PC-9 (cell line): ENCODE measurements around the gene SH3GL2. TPM values are rescaled to one million over a fixed set of nuclear protein-coding genes. Genes with fewer than 3 reads are reported as not detected.

Experiments used
- BruUV-seq: library from RNA; stranded (reverse); fragments of 400-500 nt; replicated peaks from 2 replicates; lab custom pipeline; 2021; lab: Mats Ljungman, UMichigan
- CTCF ChIA-PET: fragments of 300-600 bp; sonication (Branson Sonifier 250); formaldehyde crosslinking; loops from one replicate; lab custom pipeline; 2022; ENCODE audit warnings: antibody characterized with exemption; lab: Charles Lee
- POLR2A ChIA-PET: fragments of 300-600 bp; sonication (Branson Sonifier 250); formaldehyde crosslinking; loops from one replicate; lab custom pipeline; 2022; ENCODE audit warnings: antibody characterized with exemption; ENCODE audit not compliant: unreplicated experiment; lab: Charles Lee
- DNase-seq, 2 experiments: peaks; one replicate each; pipeline versions ENCODE4 v3.0.0 to v3.0.0-alpha.2; 2015 to 2022; ENCODE audit warnings: mixed read lengths in 1 of 2
- H2AFZ ChIP-seq: fragments of 200-600 bp; sonication (generic); 2 replicates; pipeline ENCODE4 v1.8.1; 2017; ENCODE audit warnings: antibody characterized with exemption
- H3F3A ChIP-seq: fragments of 200-600 bp; sonication (generic); 2 replicates; pipeline ENCODE4 v1.8.1; 2017; ENCODE audit warnings: antibody characterized with exemption, mild to moderate bottlenecking, low read depth; ENCODE audit not compliant: insufficient read depth
- H3K27ac ChIP-seq: fragments of 200-600 bp; sonication (generic); 2 replicates; pipeline ENCODE4 v1.6.1; 2016; ENCODE audit warnings: mixed run types
- H3K27me3 ChIP-seq: fragments of 200-600 bp; sonication (generic); 2 replicates; pipeline ENCODE4 v1.6.1; 2016; ENCODE audit warnings: low read depth, mixed run types; ENCODE audit not compliant: insufficient read depth
- H3K36me3 ChIP-seq: fragments of 200-600 bp; sonication (generic); 2 replicates; pipeline ENCODE4 v1.6.1; 2016; ENCODE audit warnings: low read depth, mixed run types
- H3K4me1 ChIP-seq: fragments of 200-600 bp; sonication (generic); replicated peaks from 2 replicates; pipeline ENCODE4 v1.6.1; 2016; ENCODE audit warnings: mixed run types; ENCODE audit not compliant: insufficient read depth
- H3K4me2 ChIP-seq: fragments of 200-600 bp; sonication (generic); 2 replicates; pipeline ENCODE4 v1.6.1; 2017; ENCODE audit warnings: mixed run types
- H3K4me3 ChIP-seq: fragments of 200-600 bp; sonication (generic); 2 replicates; pipeline ENCODE4 v1.6.1; 2016; ENCODE audit warnings: mixed run types
- H3K79me2 ChIP-seq: fragments of 200-600 bp; sonication (generic); 2 replicates; pipeline ENCODE4 v1.6.1; 2017; ENCODE audit warnings: low read depth, mixed run types
- H3K9me2 ChIP-seq: fragments of 200-600 bp; sonication (generic); 2 replicates; pipeline ENCODE4 v1.8.1; 2017; ENCODE audit warnings: mild to moderate bottlenecking; ENCODE audit not compliant: insufficient read depth
- H3K9me3 ChIP-seq: fragments of 200-600 bp; sonication (generic); 2 replicates; pipeline ENCODE4 v1.8.1; 2016; ENCODE audit warnings: low read depth; ENCODE audit not compliant: insufficient read depth
- H4K20me1 ChIP-seq: fragments of 200-600 bp; sonication (generic); 2 replicates; pipeline ENCODE4 v1.8.1; 2017; ENCODE audit not compliant: insufficient read depth
- EZH2 ChIP-seq: fragments of 200-600 bp; sonication (generic); IDR thresholded peaks from 2 replicates; pipeline ENCODE4 v1.8.0; 2017; ENCODE audit warnings: antibody characterized with exemption, low read depth
- intact Hi-C: fragments of 100-400 bp; cut with micrococcal nuclease; formaldehyde crosslinking; loops from one replicate; pipeline ENCODE4 v1.10.0; 2022; ENCODE audit not compliant: unreplicated experiment
- total RNA-seq: library from RNA; stranded (reverse); gene quantifications from 2 replicates; pipeline ENCODE4 v1.2.3, GENCODE V29; 2021
- TF ChIP-seq, protein P1 (sequence below): fragments of 200-600 bp; sonication (generic); conservative IDR thresholded peaks from 2 replicates; pipeline ENCODE4 v1.6.1; 2017; ENCODE audit warnings: mixed run types, antibody characterized with exemption, mild to moderate bottlenecking, moderate library complexity

Gene SH3GL2
- total RNA-seq, 1 experiment from 2014 or later: not detected

GRCh38 chr9:17625644-17626388 lies 47.0 kb downstream of the SH3GL2 start:
- H3F3A ChIP-seq: no peaks in the 10 kb centered on the region
- intact Hi-C loops: no loop called here
- H3K4me2 ChIP-seq: no peak overlapping the region
- no peaks in the 10 kb centered on the region for H4K20me1 ChIP-seq
- H3K9me2 ChIP-seq: no peaks in the 10 kb centered on the region
- BruUV-seq: no TSS peak
- H3K9me3 ChIP-seq: no peaks in the 10 kb centered on the region
- no peak overlapping the region for H3K27ac ChIP-seq
- no peaks in the 10 kb centered on the region for H3K4me1 ChIP-seq
- ChIA-PET CTCF (no interaction called here), POLR2A (no interaction called here)
- DNase-seq: no peak
- no peaks in the 10 kb centered on the region for H3K36me3 ChIP-seq
- no peak overlapping the region for H3K4me3 ChIP-seq
- no peak overlapping the region for H2AFZ ChIP-seq
- H3K27me3 ChIP-seq: no peaks in the 10 kb centered on the region
- TF ChIP-seq, protein P1, sequence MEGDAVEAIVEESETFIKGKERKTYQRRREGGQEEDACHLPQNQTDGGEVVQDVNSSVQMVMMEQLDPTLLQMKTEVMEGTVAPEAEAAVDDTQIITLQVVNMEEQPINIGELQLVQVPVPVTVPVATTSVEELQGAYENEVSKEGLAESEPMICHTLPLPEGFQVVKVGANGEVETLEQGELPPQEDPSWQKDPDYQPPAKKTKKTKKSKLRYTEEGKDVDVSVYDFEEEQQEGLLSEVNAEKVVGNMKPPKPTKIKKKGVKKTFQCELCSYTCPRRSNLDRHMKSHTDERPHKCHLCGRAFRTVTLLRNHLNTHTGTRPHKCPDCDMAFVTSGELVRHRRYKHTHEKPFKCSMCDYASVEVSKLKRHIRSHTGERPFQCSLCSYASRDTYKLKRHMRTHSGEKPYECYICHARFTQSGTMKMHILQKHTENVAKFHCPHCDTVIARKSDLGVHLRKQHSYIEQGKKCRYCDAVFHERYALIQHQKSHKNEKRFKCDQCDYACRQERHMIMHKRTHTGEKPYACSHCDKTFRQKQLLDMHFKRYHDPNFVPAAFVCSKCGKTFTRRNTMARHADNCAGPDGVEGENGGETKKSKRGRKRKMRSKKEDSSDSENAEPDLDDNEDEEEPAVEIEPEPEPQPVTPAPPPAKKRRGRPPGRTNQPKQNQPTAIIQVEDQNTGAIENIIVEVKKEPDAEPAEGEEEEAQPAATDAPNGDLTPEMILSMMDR: no peak
- TF ChIP-seq EZH2: no peak
- H3K79me2 ChIP-seq: no peaks in the 10 kb centered on the region

DNA sequence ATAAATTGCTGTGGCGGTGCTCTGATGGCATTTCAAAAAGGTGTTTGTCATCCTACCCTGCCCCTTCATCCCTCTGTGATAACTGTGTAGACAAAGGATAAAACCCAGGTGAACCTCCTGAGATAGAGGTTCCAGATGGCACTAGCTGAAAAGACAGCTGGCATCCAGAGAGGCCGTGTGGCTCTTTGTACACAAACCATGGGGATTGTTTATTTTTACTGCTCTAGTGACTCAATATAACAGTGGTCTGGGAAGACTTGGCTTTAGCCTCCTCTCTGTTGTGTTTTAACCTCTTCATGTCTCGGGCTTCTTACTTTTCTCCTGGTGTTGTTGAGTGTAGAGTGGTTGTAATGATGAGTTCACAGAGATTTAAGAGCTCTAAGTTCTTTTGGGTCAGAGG lies 48.8 kb downstream of the SH3GL2 start:
- Histone ChIP-seq H3K79me2 (no peaks in the 10 kb centered on the region), H3K27me3 (no peaks in the 10 kb centered on the region), H3K27ac (no peak overlapping the region), H3K36me3 (no peaks in the 10 kb centered on the region), H4K20me1 (no peaks in the 10 kb centered on the region), H2AFZ (no peak overlapping the region), H3K9me3 (no peaks in the 10 kb centered on the region), H3K4me3 (no peak overlapping the region), H3F3A (no peaks in the 10 kb centered on the region), H3K4me2 (no peak overlapping the region), H3K9me2 (no peaks in the 10 kb centered on the region), H3K4me1 (no peaks in the 10 kb centered on the region)
- BruUV-seq: no TSS peak
- intact Hi-C loops: no loop called here
- CTCF ChIA-PET: no interaction called here
- POLR2A ChIA-PET: no interaction called here
- no peak for DNase-seq
- TF ChIP-seq, protein P1: no peak
- TF ChIP-seq EZH2: no peak

- H3K4me3 ChIP-seq: no peak overlapping the region
- no peak for TF ChIP-seq EZH2
- TF ChIP-seq, protein P1: no peak
- H3F3A ChIP-seq: no peaks in the 10 kb centered on the region
- intact Hi-C loops: no loop called here
- no peaks in the 10 kb centered on the region for H3K79me2 ChIP-seq
- no peaks in the 10 kb centered on the region for H3K4me1 ChIP-seq
- no peak for DNase-seq
- POLR2A ChIA-PET: no interaction called here
- no peak overlapping the region for H2AFZ ChIP-seq
- no peak overlapping the region for H3K27ac ChIP-seq
- H3K9me3 ChIP-seq: no peaks in the 10 kb centered on the region
- no peak overlapping the region for H3K4me2 ChIP-seq
- BruUV-seq: no TSS peak
- H3K27me3 ChIP-seq: no peaks in the 10 kb centered on the region
- H3K36me3 ChIP-seq: no peaks in the 10 kb centered on the region
- CTCF ChIA-PET: no interaction called here
- H4K20me1 ChIP-seq: no peaks in the 10 kb centered on the region
- no peaks in the 10 kb centered on the region for H3K9me2 ChIP-seq
Observed at GRCh38 chr9:17628624-17629023, 49.8 kb downstream of the SH3GL2 start.
